ENCODE data around the gene ISCU.

ISCU gene

GRCh38 chr12:108547686-108548085 is 14.7 kb upstream of the ISCU start:
- TF ChIP-seq FOXM1 (IDR thresholded peaks at IDR 0.05; ENCODE audit: borderline replicate concordance, low read depth) = no peak
- no peak for TF ChIP-seq MAX (IDR thresholded peaks at IDR 0.05)
- TF ChIP-seq TEAD4 (IDR thresholded peaks at IDR 0.05) = no peak
- TF ChIP-seq NFIC (IDR thresholded peaks at IDR 0.05) = no peak
- TF ChIP-seq EP300 (IDR thresholded peaks at IDR 0.05; ENCODE audit: borderline replicate concordance) = no peak

GRCh38 chr12:108548954-108549521 is 13.4 kb upstream of the ISCU start:
- TF ChIP-seq ZBTB7A (IDR thresholded peaks at IDR 0.05; ENCODE audit: low read depth) = no peak
- TF ChIP-seq NFIC (IDR thresholded peaks at IDR 0.05) = no peak
- no peak for TF ChIP-seq RAD21 (IDR thresholded peaks at IDR 0.05; ENCODE audit: low read depth)

GRCh38 chr12:108551535-108551934 is 10.9 kb upstream of the ISCU start:
- TF ChIP-seq CEBPB (IDR thresholded peaks at IDR 0.05) (no peak), TCF12 (IDR thresholded peaks at IDR 0.05; ENCODE audit: low read depth) (no peak), MAX (IDR thresholded peaks at IDR 0.05) (no peak), RAD21 (IDR thresholded peaks at IDR 0.05; ENCODE audit: low read depth) (no peak), CREB1 (IDR thresholded peaks at IDR 0.05; ENCODE audit: low read depth) (no peak), EP300 (IDR thresholded peaks at IDR 0.05; ENCODE audit: borderline replicate concordance) (no peak), REST (IDR thresholded peaks at IDR 0.05; ENCODE audit: low read depth) (no peak), EGR1 (IDR thresholded peaks at IDR 0.05) (no peak), USF1 (IDR thresholded peaks at IDR 0.05) (no peak)

- TF ChIP-seq EGR1 (IDR thresholded peaks at IDR 0.05) (no peak), CEBPB (IDR thresholded peaks at IDR 0.05) (no peak), USF1 (IDR thresholded peaks at IDR 0.05) (no peak), MAX (IDR thresholded peaks at IDR 0.05) (no peak), ZBTB7A (IDR thresholded peaks at IDR 0.05; ENCODE audit: low read depth) (no peak), TCF12 (IDR thresholded peaks at IDR 0.05; ENCODE audit: low read depth) (no peak), NFIC (IDR thresholded peaks at IDR 0.05) (no peak), CREB1 (IDR thresholded peaks at IDR 0.05; ENCODE audit: low read depth) (no peak), RAD21 (IDR thresholded peaks at IDR 0.05; ENCODE audit: low read depth) (no peak), YY1 (IDR thresholded peaks at IDR 0.05; ENCODE audit: low read depth) (no peak), REST (IDR thresholded peaks at IDR 0.05; ENCODE audit: low read depth) (no peak), EP300 (IDR thresholded peaks at IDR 0.05; ENCODE audit: borderline replicate concordance) (no peak), TAF1 (IDR thresholded peaks at IDR 0.05; ENCODE audit: low read depth) (no peak), FOXM1 (IDR thresholded peaks at IDR 0.05; ENCODE audit: borderline replicate concordance, low read depth) (no peak), TEAD4 (IDR thresholded peaks at IDR 0.05) (no peak)
Observed at GRCh38 chr12:108553799-108554198, 8.6 kb upstream of the ISCU start.

- TF ChIP-seq RAD21 (IDR thresholded peaks at IDR 0.05; ENCODE audit: low read depth) = no peak
- no peak for TF ChIP-seq CEBPB (IDR thresholded peaks at IDR 0.05)
- TF ChIP-seq TCF12 (IDR thresholded peaks at IDR 0.05; ENCODE audit: low read depth) = no peak
- no peak for TF ChIP-seq CREB1 (IDR thresholded peaks at IDR 0.05; ENCODE audit: low read depth)
- no peak for TF ChIP-seq EP300 (IDR thresholded peaks at IDR 0.05; ENCODE audit: borderline replicate concordance)
- TF ChIP-seq NFIC (IDR thresholded peaks at IDR 0.05) = no peak
- TF ChIP-seq FOXM1 (IDR thresholded peaks at IDR 0.05; ENCODE audit: borderline replicate concordance, low read depth) = no peak
- TF ChIP-seq EGR1 (IDR thresholded peaks at IDR 0.05) = no peak
- no peak for TF ChIP-seq REST (IDR thresholded peaks at IDR 0.05; ENCODE audit: low read depth)
- no peak for TF ChIP-seq YY1 (IDR thresholded peaks at IDR 0.05; ENCODE audit: low read depth)
- TF ChIP-seq USF1 (IDR thresholded peaks at IDR 0.05) = no peak
- no peak for TF ChIP-seq TAF1 (IDR thresholded peaks at IDR 0.05; ENCODE audit: low read depth)
- no peak for TF ChIP-seq TEAD4 (IDR thresholded peaks at IDR 0.05)
- TF ChIP-seq MAX (IDR thresholded peaks at IDR 0.05) = no peak
- no peak for TF ChIP-seq ZBTB7A (IDR thresholded peaks at IDR 0.05; ENCODE audit: low read depth)
Observed at GRCh38 chr12:108559007-108559655, 3.3 kb upstream of the ISCU start.

All from Ishikawa (cell line).